Fibroblast of upper back skin (primary cell): ENCODE data around the gene SCN11A.
A peak's percentile ranks its signal among the peaks of the same experiment; 100 is the strongest.
"Not testable (repeated sequence)": the region's sequence is repeated elsewhere in the genome, so short reads cannot be mapped to it uniquely, and the experiment has no call there.

ENCODE experiments used
- DNase-seq: peaks from one replicate; pipeline ENCODE4 v3.0.0-alpha.2; 2013

Gene SCN11A

GRCh38 chr3:39064646-39065045 is 12.9 kb upstream of the SCN11A start:
- peak; percentile 60 for DNase-seq

- DNase-seq = no peak
These were observed 11.4 kb upstream of the SCN11A start for GRCh38 chr3:39063143-39063542.

- no peak for DNase-seq
These were observed 10.4 kb upstream of the SCN11A start for GRCh38 chr3:39062180-39062579.

GRCh38 chr3:39061228-39061627 is 9.5 kb upstream of the SCN11A start:
- DNase-seq = not testable (repeated sequence)

GRCh38 chr3:39056151-39056550 is 4.4 kb upstream of the SCN11A start:
- no peak for DNase-seq

- DNase-seq = no peak
These were observed 2.0 kb upstream of the SCN11A start for GRCh38 chr3:39053696-39054095.

GRCh38 chr3:39052583-39052982 is 839 bp upstream of the SCN11A start:
- DNase-seq = no peak

GRCh38 chr3:39050029-39050428 is 1.7 kb downstream of the SCN11A start:
- DNase-seq = no peak

GRCh38 chr3:39038165-39038564 is 13.6 kb downstream of the SCN11A start:
- peak; percentile 89 for DNase-seq

GRCh38 chr3:39029556-39029955 is 22.2 kb downstream of the SCN11A start:
- no peak for DNase-seq

GRCh38 chr3:39028546-39028945 is 23.2 kb downstream of the SCN11A start:
- no peak for DNase-seq

GRCh38 chr3:39025222-39025970 is 26.3 kb downstream of the SCN11A start:
- no peak for DNase-seq

- DNase-seq = no peak
These were observed 27.2 kb downstream of the SCN11A start for GRCh38 chr3:39024497-39024896.

- no peak for DNase-seq
These were observed 29.5 kb downstream of the SCN11A start for GRCh38 chr3:39022286-39022630.

- no peak for DNase-seq
These were observed 30.1 kb downstream of the SCN11A start for GRCh38 chr3:39021465-39022285.

GRCh38 chr3:39021029-39021428 is 30.7 kb downstream of the SCN11A start:
- no peak for DNase-seq

GRCh38 chr3:39019299-39019698 is 32.4 kb downstream of the SCN11A start:
- no peak for DNase-seq

- DNase-seq = no peak
These were observed 36.3 kb downstream of the SCN11A start for GRCh38 chr3:39015418-39015817.

- no peak for DNase-seq
These were observed 37.7 kb downstream of the SCN11A start for GRCh38 chr3:39013921-39014509.

GRCh38 chr3:39013289-39013688 is 38.5 kb downstream of the SCN11A start:
- DNase-seq = no peak

- DNase-seq = no peak
These were observed 40.5 kb downstream of the SCN11A start for GRCh38 chr3:39011191-39011736.

- DNase-seq = no peak
These were observed 46.4 kb downstream of the SCN11A start for GRCh38 chr3:39005295-39005694.
